Dendritic cell treated with granulocyte-macrophage colony-stimulating factor and Interleukin-4, amounts not matched to agents 40 ng/mL and 50 ng/mL, for 4 days (primary cell): ENCODE measurements around the gene SETD5.

Source experiments
- H3K27ac Mint-ChIP-seq: one replicate; pipeline ENCODE4 v1.8.0; 2022; ENCODE audit warnings: mild to moderate bottlenecking, mixed read lengths
- H3K27me3 Mint-ChIP-seq: one replicate; pipeline ENCODE4 v1.8.0; 2022; ENCODE audit warnings: mild to moderate bottlenecking, mixed read lengths
- H3K36me3 Mint-ChIP-seq: one replicate; pipeline ENCODE4 v1.8.0; 2022; ENCODE audit warnings: low read depth, mixed read lengths
- H3K4me1 Mint-ChIP-seq: one replicate; pipeline ENCODE4 v1.8.0; 2022; ENCODE audit warnings: low read depth, mixed read lengths
- H3K4me3 Mint-ChIP-seq: one replicate; pipeline ENCODE4 v1.8.0; 2022; ENCODE audit warnings: mild to moderate bottlenecking, moderate library complexity, mixed read lengths
- H3K9me3 Mint-ChIP-seq: one replicate; pipeline ENCODE4 v1.8.0; 2022; ENCODE audit warnings: mixed read lengths
- intact Hi-C: fragments of 100-400 bp; cut with micrococcal nuclease; formaldehyde crosslinking; loops from one replicate; pipeline ENCODE4 v1.15.0; 2022

Gene SETD5

GRCh38 chr3:9396632-9397331 is 633 bp upstream of the SETD5 start:
- intact Hi-C loops, result loop anchor here (2.0 to 5.0 kb wide), 2 partner anchors 34 to 616 kb away; partner anchors contain the start of gene THUMPD3
- peaks cover 57% of the 10 kb centered on the region for H3K36me3 Mint-ChIP-seq
- H3K4me1 Mint-ChIP-seq, result peaks cover 58% of the 10 kb centered on the region

DNA sequence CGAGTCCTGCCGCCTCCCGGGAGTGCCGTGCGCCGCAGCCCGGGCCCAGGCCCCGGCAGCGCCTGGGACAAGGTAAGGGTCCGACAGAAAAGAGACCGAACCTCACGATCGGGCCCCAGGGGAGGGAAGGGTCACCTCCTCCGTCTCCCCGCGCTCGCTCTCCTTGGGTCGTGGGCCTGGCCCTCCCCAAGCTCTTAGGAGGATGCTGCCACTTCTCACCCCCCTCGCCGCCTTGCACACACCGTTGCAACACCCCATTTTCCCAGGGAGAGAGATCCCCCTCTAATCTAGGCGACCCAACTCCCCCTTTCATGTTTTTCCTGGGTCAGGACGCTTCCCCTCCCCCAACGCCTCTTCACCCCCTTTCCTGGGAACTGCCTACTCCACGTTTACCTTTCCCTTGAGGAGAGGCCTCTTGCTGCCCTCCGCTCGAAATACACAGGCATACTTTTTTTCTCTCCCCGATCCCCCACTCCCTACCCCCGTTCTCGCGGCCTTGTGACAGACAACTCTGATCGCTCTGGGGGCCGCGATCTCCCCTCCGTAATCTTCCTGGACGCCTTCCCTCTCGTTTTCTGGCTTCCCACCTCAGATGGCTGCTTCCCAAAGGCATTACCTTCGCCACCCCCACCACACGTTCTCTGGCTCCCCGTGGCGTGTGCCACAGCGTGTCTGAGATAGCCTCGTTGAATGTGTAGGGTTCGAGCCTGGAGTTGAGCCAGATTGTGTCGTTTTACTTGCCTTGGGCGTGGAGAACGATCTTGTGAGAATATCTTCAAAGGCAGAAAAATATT is 688 bp downstream of the SETD5 start:
- Mint-ChIP-seq H3K27ac (peak overlapping the region; percentile 93), H3K27me3 (no peaks in the 10 kb centered on the region), H3K4me1 (peaks cover 66% of the 10 kb centered on the region), H3K4me3 (peak overlapping the region; percentile 93), H3K9me3 (no peaks in the 10 kb centered on the region), H3K36me3 (peaks cover 49% of the 10 kb centered on the region)
- intact Hi-C loops, result loop anchor here (2.0 to 5.0 kb wide), 2 partner anchors 35 to 614 kb away; partner anchors contain the start of gene THUMPD3

More at GRCh38 chr3:9396632-9397331, 633 bp upstream of the SETD5 start:
- Mint-ChIP-seq H3K9me3 (no peaks in the 10 kb centered on the region), H3K4me3 (peak overlapping the region; percentile 93), H3K27ac (peak overlapping the region; percentile 93), H3K27me3 (no peaks in the 10 kb centered on the region)

- intact Hi-C loops, result loop anchor here (5.0 kb wide), 1 partner anchor 613 kb away; no protein-coding TSS in a partner anchor
These were observed 1.4 kb downstream of the SETD5 start for GRCh38 chr3:9398700-9399336.

GRCh38 chr3:9399337-9399703 is 1.9 kb downstream of the SETD5 start:
- Mint-ChIP-seq H3K9me3 (no peaks in the 10 kb centered on the region), H3K4me3 (peak overlapping the region; percentile 66), H3K36me3 (peaks cover 40% of the 10 kb centered on the region), H3K27me3 (no peaks in the 10 kb centered on the region), H3K4me1 (peaks cover 64% of the 10 kb centered on the region), H3K27ac (peak overlapping the region; percentile 93)
- intact Hi-C loops, result loop anchor here (5.0 kb wide), 1 partner anchor 613 kb away; no protein-coding TSS in a partner anchor

More at GRCh38 chr3:9398700-9399336, 1.4 kb downstream of the SETD5 start:
- Mint-ChIP-seq H3K9me3 (no peaks in the 10 kb centered on the region), H3K4me1 (peaks cover 66% of the 10 kb centered on the region), H3K27ac (peak overlapping the region; percentile 93), H3K27me3 (no peaks in the 10 kb centered on the region), H3K4me3 (peak overlapping the region; percentile 93), H3K36me3 (peaks cover 42% of the 10 kb centered on the region)

DNA sequence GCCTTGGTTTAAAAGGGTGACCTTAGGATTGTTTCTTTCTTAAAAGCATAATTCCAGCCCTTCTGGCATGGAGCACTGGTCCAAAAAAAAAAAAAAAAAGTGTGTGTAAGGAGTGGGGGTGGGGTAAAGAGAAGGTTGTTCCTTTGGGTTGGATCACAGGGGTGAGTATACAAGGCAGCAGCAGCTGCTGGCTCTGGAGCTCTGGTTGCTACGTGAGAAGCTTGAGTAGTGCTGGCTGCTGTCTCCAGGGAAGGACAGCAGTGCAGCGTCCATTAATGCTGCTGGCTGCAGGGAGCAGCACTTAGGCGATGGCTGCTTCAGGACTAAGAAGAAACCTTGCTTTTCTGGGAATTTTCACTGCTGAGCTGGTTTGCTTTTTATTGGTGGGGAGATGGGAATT is 2.3 kb downstream of the SETD5 start:
- Mint-ChIP-seq H3K4me1 (peaks cover 63% of the 10 kb centered on the region), H3K27me3 (no peaks in the 10 kb centered on the region), H3K9me3 (no peaks in the 10 kb centered on the region), H3K4me3 (peak overlapping the region; percentile 66), H3K27ac (peak overlapping the region; percentile 82), H3K36me3 (peaks cover 36% of the 10 kb centered on the region)
- intact Hi-C loops, result loop anchor here (5.0 kb wide), 1 partner anchor 613 kb away; no protein-coding TSS in a partner anchor

GRCh38 chr3:9400616-9401015 is 3.2 kb downstream of the SETD5 start:
- Mint-ChIP-seq H3K27me3 (no peaks in the 10 kb centered on the region), H3K9me3 (no peaks in the 10 kb centered on the region), H3K27ac (no peak overlapping the region), H3K4me3 (no peak overlapping the region), H3K36me3 (peaks cover 27% of the 10 kb centered on the region), H3K4me1 (peaks cover 59% of the 10 kb centered on the region)
- intact Hi-C loops, result no loop called here

DNA sequence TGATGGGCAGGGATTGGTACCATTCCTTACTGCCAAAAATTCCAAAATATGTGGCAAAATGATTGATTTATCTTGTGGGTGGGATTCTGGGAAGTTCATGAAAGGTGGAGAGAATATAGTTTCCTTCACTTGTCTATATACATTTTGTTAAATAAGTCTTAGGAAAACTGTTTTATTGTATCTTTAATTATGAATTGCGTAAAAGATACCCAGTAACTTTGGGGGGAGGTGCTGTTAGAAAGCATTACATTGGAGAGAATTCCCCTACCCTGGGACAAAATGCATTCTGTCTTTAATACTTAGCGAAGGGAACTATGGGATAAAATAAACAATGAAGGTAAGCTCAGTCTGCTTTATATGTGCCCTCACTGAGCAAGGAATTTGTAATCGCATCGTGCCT is 4.6 kb downstream of the SETD5 start:
- intact Hi-C loops, result no loop called here
- Mint-ChIP-seq H3K4me3 (no peak overlapping the region), H3K9me3 (no peaks in the 10 kb centered on the region), H3K27me3 (no peaks in the 10 kb centered on the region), H3K4me1 (peaks cover 56% of the 10 kb centered on the region), H3K27ac (no peak overlapping the region), H3K36me3 (peaks cover 17% of the 10 kb centered on the region)

DNA sequence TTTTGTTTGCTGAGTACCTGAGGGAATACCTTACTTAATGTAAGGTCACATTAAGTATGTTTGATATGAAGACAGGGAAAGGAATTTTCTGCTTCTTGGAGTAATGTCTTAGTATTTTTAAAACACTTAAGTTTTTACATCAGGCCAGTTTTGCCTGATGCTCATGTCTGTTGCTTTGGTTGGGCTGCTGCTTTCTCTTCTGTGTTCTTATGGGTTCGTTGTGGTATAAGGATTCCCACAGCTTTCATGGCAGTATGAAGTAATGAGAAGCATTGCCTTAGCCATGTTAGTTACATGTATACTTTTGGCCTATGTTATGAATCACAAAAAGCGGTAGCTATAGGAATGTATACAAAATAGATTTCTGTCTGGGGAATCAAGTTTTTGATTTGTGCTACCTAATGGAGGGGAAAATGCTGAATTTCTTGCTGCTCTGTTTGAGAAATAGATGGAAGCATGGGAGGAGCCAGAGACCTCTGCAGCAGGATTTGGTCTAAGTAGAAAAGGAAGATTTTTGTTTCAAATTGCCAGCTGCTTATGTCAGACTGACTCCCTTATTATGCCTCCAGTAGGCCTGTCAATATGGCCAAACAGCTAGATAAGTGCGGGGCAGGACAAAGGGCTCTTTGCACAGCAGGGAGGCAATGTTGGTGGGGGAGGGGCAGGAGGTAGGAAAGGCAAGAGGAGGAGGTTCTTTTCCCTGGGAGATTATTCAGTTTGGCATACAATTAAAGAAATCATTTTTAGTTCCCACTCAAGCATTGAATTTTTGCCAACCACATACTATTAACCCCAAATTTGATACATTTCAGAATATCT is 5.2 kb downstream of the SETD5 start:
- Mint-ChIP-seq H3K9me3 (no peaks in the 10 kb centered on the region), H3K4me3 (no peak overlapping the region), H3K27me3 (no peaks in the 10 kb centered on the region), H3K4me1 (peaks cover 56% of the 10 kb centered on the region), H3K36me3 (peaks cover 14% of the 10 kb centered on the region), H3K27ac (no peak overlapping the region)
- intact Hi-C loops, result no loop called here

DNA sequence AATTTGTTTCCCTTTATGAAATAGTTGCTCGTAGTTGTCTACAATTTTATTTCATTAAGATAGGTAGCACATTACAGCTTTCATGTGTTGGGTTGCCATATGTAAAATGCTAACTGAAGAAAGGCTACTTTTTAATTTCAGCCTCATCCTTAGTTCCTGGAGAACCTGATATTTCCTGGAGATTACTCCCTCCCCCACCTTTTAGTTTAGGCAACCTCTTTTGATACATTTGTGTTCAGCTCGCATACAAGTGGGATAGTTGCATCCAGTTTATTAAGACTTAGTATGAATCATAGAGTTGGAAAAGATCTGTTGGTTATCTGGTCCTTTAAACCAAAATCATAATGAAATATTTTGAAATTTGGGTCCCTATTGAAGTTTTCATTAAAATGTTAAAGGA is 6.0 kb downstream of the SETD5 start:
- H3K9me3 Mint-ChIP-seq, result no peaks in the 10 kb centered on the region
- H3K4me3 Mint-ChIP-seq, result no peak overlapping the region
- H3K27me3 Mint-ChIP-seq, result no peaks in the 10 kb centered on the region
- intact Hi-C loops, result no loop called here
- H3K27ac Mint-ChIP-seq, result no peak overlapping the region
- H3K4me1 Mint-ChIP-seq, result peaks cover 61% of the 10 kb centered on the region
- peaks cover 6% of the 10 kb centered on the region for H3K36me3 Mint-ChIP-seq

GRCh38 chr3:9404680-9405079 is 7.3 kb downstream of the SETD5 start:
- Mint-ChIP-seq H3K4me1 (peaks cover 57% of the 10 kb centered on the region), H3K36me3 (no peaks in the 10 kb centered on the region), H3K9me3 (no peaks in the 10 kb centered on the region), H3K27ac (no peak overlapping the region), H3K27me3 (no peaks in the 10 kb centered on the region), H3K4me3 (no peak overlapping the region)
- intact Hi-C loops, result no loop called here

- Mint-ChIP-seq H3K27me3 (no peaks in the 10 kb centered on the region), H3K9me3 (no peaks in the 10 kb centered on the region), H3K36me3 (no peaks in the 10 kb centered on the region), H3K27ac (no peak overlapping the region), H3K4me3 (no peak overlapping the region), H3K4me1 (peaks cover 52% of the 10 kb centered on the region)
- intact Hi-C loops, result no loop called here
These were observed 8.3 kb downstream of the SETD5 start for GRCh38 chr3:9405756-9406155.

DNA sequence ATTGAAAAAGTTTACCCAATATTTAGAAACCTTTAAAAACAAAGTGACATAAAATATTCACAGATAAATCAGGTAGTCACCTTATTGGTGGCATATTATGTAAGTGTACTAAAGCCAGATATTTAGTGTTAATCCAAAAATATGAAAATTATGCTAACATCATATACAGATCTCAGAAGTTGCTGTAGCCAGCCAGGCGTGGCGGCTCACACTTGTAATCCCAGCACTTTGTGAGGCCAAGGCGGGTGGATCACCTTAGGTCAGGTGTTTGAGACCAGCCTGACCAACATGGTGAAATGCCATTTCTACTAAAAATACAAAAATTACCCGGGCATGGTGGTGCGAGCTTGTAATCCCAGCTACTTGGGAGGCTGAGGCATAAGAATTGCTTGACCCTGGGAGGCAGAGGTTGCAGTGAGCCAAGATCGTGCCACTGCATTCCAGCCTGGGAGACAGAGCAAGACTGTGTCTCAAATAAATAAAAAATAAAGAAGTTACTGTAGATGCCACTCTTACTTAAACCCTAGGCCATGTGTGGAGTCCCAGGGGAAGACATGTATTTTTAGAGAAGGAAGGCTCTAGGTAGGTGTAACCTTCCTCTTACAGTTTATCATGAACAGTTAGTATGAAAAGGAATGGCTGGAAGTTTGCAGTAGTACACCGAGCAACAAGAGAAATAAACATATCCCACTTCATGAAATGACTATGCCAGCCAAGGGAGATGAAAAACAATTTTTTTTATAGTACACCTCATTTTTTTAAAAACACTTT is 9.6 kb downstream of the SETD5 start:
- Mint-ChIP-seq H3K4me3 (no peak overlapping the region), H3K36me3 (no peaks in the 10 kb centered on the region), H3K27me3 (no peaks in the 10 kb centered on the region), H3K4me1 (peaks cover 43% of the 10 kb centered on the region), H3K27ac (no peak overlapping the region), H3K9me3 (no peaks in the 10 kb centered on the region)
- intact Hi-C loops, result no loop called here

DNA sequence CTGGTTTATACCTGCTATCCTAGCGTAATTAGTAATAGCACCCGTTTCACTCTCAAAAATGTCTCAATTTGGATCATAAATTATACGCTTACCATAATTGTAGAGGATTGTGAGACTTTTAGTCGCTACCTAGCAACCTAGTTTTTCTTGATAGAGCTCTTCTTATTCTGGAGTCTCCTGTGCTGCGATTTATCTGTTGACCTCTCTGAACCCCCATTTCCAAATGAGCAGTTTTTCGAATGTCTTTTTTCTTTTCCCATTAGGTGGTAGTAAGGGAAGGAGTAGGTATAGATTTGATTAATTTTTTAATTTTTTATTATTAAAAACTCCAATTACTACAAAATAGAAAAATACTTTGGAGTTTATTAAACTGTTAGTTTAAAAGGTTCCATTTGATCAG is 10.6 kb downstream of the SETD5 start:
- Mint-ChIP-seq H3K27ac (no peak overlapping the region), H3K36me3 (no peaks in the 10 kb centered on the region)
- intact Hi-C loops, result no loop called here

More for the DNA sequence above, 10.6 kb downstream of the SETD5 start:
- Mint-ChIP-seq H3K4me1 (peaks cover 35% of the 10 kb centered on the region), H3K9me3 (no peaks in the 10 kb centered on the region), H3K27me3 (no peaks in the 10 kb centered on the region), H3K4me3 (no peak overlapping the region)
